Activated CD4-positive, alpha-beta memory T cell treated with anti-CD3 and anti-CD28 coated beads, Interleukin-2, amount 10 ng/mL, durations not matched to agents 7 days and 5 days (primary cell): ENCODE measurements around the gene SF3B3. TPM values are rescaled to one million over a fixed set of nuclear protein-coding genes. Genes with fewer than 3 reads are reported as not detected.

Source experiments
- CTCF ChIA-PET: fragments of 350-600 bp; sonication (Branson Sonifier 250); formaldehyde crosslinking; loops from one replicate; lab custom pipeline; 2021; ENCODE audit warnings: antibody characterized with exemption, inconsistent platforms; lab: Charles Lee
- POLR2A ChIA-PET: fragments of 350-600 bp; sonication (Branson Sonifier 250); formaldehyde crosslinking; loops from one replicate; lab custom pipeline; 2021; ENCODE audit warnings: antibody characterized with exemption; lab: Charles Lee
- DNase-seq: peaks from one replicate; pipeline ENCODE4 v3.0.0-alpha.2; 2020
- H3K27ac Mint-ChIP-seq: one replicate; pipeline ENCODE4 v1.8.0; 2021; ENCODE audit warnings: mild to moderate bottlenecking, mixed read lengths
- H3K27me3 Mint-ChIP-seq: one replicate; pipeline ENCODE4 v1.8.0; 2021; ENCODE audit warnings: mixed read lengths
- H3K36me3 Mint-ChIP-seq: one replicate; pipeline ENCODE4 v1.8.0; 2021; ENCODE audit warnings: low read depth, mixed read lengths
- H3K4me1 Mint-ChIP-seq: one replicate; pipeline ENCODE4 v1.8.0; 2021; ENCODE audit warnings: mixed read lengths
- H3K4me3 Mint-ChIP-seq: one replicate; pipeline ENCODE4 v1.8.0; 2021; ENCODE audit warnings: mild to moderate bottlenecking, mixed read lengths
- H3K9me3 Mint-ChIP-seq: one replicate; pipeline ENCODE4 v1.8.0; 2021; ENCODE audit warnings: mixed read lengths
- total RNA-seq, 2 experiments: library from RNA; stranded (reverse); gene quantifications; one replicate each; pipeline ENCODE4 v1.2.3, GENCODE V29; 2021

The SF3B3 gene
- total RNA-seq, 2 experiments from 2014 or later: 329 to 332 TPM

DNA sequence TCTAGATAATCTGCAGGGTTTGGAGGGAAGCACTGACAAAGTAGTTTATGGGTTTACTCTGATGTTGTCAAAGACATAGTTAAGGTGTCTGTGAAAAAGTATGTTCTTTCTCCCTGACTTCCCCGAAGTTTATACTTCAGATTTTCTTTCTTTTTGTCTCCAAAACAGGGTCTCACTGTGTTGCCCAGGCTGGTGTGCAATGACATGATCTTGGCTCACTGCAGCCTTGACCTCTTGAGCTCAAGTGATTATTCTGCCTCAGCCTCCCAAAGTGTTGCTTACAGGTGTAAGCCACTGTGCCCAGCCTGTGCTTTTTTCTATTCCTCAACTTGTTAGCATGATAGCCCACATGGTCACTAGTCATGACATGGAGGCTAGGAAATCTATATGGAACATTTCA is 20.9 kb downstream of the SF3B3 start:
- ChIA-PET POLR2A (no interaction called here), CTCF (no interaction called here)
- peaks cover 8% of the 10 kb centered on the region for H3K4me1 Mint-ChIP-seq

DNA sequence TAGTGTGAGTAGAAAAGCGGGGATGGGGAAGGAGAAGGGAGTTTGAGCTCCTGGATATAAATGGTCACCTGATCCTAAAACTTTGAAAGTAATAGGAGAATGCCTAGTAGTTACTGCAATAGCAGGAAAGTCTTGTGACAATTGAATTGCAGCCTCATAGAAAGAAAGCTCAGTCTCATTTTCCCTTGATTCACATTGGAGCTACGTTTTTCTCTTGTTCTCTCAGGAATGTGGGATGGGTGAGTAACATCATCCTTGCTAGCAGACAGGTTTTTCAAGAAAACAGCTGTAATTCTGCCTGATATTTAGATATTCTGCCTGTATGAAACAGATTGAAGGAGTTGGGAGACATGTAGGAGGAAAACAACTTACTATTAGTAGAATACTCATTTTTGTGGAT is 25.3 kb downstream of the SF3B3 start:
- Mint-ChIP-seq H3K4me3 (no peak overlapping the region), H3K27ac (no peak overlapping the region), H3K36me3 (peaks cover 82% of the 10 kb centered on the region), H3K27me3 (no peaks in the 10 kb centered on the region), H3K4me1 (peaks cover 12% of the 10 kb centered on the region), H3K9me3 (no peaks in the 10 kb centered on the region)
- CTCF ChIA-PET: interaction anchor here (1.4 kb wide), 1 partner anchor 18 kb away, joined by 5 read pairs; no protein-coding TSS in a partner anchor
- POLR2A ChIA-PET: interaction anchor here (0.8 to 1.5 kb wide), 3 partner anchors 9 to 292 kb away, joined by 3 read pairs; no protein-coding TSS in a partner anchor
- no peak for DNase-seq

More for the DNA sequence above, 20.9 kb downstream of the SF3B3 start:
- Mint-ChIP-seq H3K9me3 (no peaks in the 10 kb centered on the region), H3K27ac (no peak overlapping the region), H3K4me3 (no peak overlapping the region), H3K27me3 (no peaks in the 10 kb centered on the region), H3K36me3 (peaks cover 72% of the 10 kb centered on the region)
- no peak for DNase-seq

DNA sequence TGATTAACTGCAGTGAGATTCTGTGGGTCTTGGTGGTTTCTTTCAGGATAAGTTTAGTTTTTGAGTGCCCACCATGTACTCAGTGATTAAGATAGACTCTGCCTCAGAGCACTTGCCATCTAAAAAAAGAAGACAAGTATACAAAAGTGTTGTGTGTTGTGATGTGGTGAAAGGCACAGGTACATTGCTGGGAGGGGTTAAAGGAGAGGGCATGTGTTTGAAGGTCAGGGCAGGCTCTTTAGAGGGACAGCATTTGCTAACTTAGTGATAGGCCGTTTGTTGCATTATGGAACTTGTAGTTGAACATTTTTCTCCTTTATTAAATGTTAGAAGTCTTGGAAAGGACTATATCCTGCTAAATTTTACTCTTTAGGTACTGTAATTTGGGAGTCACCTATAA is 26.5 kb downstream of the SF3B3 start:
- H3K4me3 Mint-ChIP-seq: no peak overlapping the region
- no peaks in the 10 kb centered on the region for H3K27me3 Mint-ChIP-seq
- H3K27ac Mint-ChIP-seq: no peak overlapping the region
- H3K9me3 Mint-ChIP-seq: no peaks in the 10 kb centered on the region
- H3K36me3 Mint-ChIP-seq: peaks cover 83% of the 10 kb centered on the region
- no peak for DNase-seq
- POLR2A ChIA-PET: interaction anchor here (1.5 kb wide), 1 partner anchor 8 kb away, joined by 3 read pairs; no protein-coding TSS in a partner anchor
- CTCF ChIA-PET: interaction anchor here (1.8 kb wide), 1 partner anchor 41 kb away, joined by 7 read pairs; no protein-coding TSS in a partner anchor
- peaks cover 12% of the 10 kb centered on the region for H3K4me1 Mint-ChIP-seq

DNA sequence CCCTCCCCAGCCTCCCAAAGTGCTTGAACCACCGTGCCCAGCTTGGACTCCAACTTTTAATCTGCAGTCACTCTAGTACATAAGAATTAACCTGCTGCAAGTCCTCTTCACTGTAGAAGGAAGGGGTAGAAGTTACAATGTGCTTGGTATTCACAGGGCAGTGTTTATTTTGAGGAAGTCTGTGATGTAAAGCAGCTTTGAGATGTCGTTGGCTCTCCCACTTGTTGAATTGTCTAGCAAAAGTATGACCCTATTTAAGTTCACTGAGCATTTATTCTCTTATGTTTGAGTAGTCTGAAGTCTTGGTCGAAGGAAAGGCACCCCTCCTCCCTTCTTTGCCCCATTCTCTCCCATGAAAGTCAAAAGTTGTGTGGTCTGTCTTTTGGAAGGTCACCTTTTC is 28.2 kb downstream of the SF3B3 start:
- peaks cover 12% of the 10 kb centered on the region for H3K4me1 Mint-ChIP-seq

DNA sequence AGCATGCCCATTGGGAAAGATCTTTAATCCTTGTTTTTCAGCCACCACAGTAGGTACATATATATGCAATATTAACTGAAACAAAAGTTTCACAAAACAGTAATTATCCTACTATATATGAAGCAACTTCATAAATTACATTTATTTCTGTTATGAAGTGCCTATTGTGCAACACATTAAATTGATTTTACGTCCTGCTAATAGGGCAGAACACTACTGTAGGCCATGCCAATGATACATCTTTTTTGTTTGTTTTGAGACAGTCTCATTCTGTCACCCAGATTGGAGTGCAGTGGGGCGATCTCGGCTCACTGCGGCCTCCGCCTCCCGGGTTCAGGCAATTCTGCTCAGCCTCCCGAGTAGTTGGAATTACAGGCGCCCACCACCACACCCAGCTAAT is 29.1 kb downstream of the SF3B3 start:
- no peak for DNase-seq
- peaks cover 12% of the 10 kb centered on the region for H3K4me1 Mint-ChIP-seq
- peaks cover 86% of the 10 kb centered on the region for H3K36me3 Mint-ChIP-seq
- no peaks in the 10 kb centered on the region for H3K27me3 Mint-ChIP-seq
- ChIA-PET POLR2A (interaction anchor here (1.0 to 2.2 kb wide), 3 partner anchors 12 to 20 kb away, joined by 3 to 6 read pairs (median 5); no protein-coding TSS in a partner anchor), CTCF (no interaction called here)
- no peak overlapping the region for H3K4me3 Mint-ChIP-seq
- no peak overlapping the region for H3K27ac Mint-ChIP-seq
- H3K9me3 Mint-ChIP-seq: no peaks in the 10 kb centered on the region

More for the DNA sequence above, 28.2 kb downstream of the SF3B3 start:
- CTCF ChIA-PET: interaction anchor here (0.9 to 1.8 kb wide), 2 partner anchors 20 to 43 kb away, joined by 3 to 7 read pairs; no protein-coding TSS in a partner anchor
- POLR2A ChIA-PET: interaction anchor here (0.8 to 2.2 kb wide), 5 partner anchors 10 to 21 kb away, joined by 3 to 6 read pairs (median 3); no protein-coding TSS in a partner anchor
- Mint-ChIP-seq H3K27me3 (no peaks in the 10 kb centered on the region), H3K9me3 (no peaks in the 10 kb centered on the region), H3K27ac (no peak overlapping the region), H3K36me3 (peaks cover 85% of the 10 kb centered on the region), H3K4me3 (no peak overlapping the region)
- DNase-seq: no peak

DNA sequence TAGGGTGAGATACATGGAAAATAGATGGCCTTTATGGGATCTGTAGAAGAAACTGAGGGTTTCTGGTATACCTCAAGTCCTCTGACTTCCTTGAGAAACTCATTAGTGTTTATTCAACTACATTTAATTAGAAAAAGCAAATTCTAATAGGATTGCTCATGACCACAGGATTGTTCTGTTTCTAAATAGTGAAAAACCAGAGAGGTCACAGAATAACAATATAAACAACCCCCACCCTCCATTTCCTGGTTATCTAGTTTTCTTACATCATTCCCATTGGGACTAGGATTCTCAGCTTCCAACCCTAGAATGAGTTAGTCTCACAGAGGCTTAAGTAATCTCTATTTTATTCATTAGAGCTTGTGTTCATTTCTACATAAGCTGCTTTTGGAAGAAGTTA is 30.0 kb downstream of the SF3B3 start:
- peaks cover 84% of the 10 kb centered on the region for H3K36me3 Mint-ChIP-seq
- peaks cover 7% of the 10 kb centered on the region for H3K4me1 Mint-ChIP-seq
- no peak for DNase-seq
- no peak overlapping the region for H3K4me3 Mint-ChIP-seq
- H3K27me3 Mint-ChIP-seq: no peaks in the 10 kb centered on the region
- ChIA-PET POLR2A (interaction anchor here (1.1 to 2.2 kb wide), 4 partner anchors 9 to 247 kb away, joined by 3 to 6 read pairs (median 4); no protein-coding TSS in a partner anchor), CTCF (no interaction called here)
- no peak overlapping the region for H3K27ac Mint-ChIP-seq
- no peaks in the 10 kb centered on the region for H3K9me3 Mint-ChIP-seq

DNA sequence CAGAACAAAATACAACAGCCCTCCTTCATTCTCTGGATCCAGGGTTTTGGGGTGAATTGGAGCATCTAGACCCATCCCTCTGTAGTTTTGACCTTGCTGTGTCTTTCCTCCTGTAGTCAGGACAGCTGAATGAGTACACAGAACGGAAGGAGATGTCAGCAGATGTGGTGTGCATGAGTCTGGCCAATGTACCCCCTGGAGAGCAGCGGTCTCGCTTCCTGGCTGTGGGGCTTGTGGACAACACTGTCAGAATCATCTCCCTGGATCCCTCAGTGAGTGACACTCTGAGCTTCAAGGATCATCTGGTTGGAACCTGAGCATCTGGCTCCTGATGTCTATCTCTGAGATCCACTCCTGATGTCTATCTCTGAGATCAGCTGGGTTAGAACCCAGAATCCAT is 32.4 kb downstream of the SF3B3 start:
- Mint-ChIP-seq H3K27ac (no peak overlapping the region), H3K4me3 (no peak overlapping the region), H3K9me3 (no peaks in the 10 kb centered on the region), H3K36me3 (peaks cover 83% of the 10 kb centered on the region), H3K27me3 (no peaks in the 10 kb centered on the region), H3K4me1 (peaks cover 2% of the 10 kb centered on the region)
- no peak for DNase-seq
- CTCF ChIA-PET: no interaction called here
- POLR2A ChIA-PET: interaction anchor here (2.0 kb wide), 1 partner anchor 10 kb away, joined by 6 read pairs; no protein-coding TSS in a partner anchor

DNA sequence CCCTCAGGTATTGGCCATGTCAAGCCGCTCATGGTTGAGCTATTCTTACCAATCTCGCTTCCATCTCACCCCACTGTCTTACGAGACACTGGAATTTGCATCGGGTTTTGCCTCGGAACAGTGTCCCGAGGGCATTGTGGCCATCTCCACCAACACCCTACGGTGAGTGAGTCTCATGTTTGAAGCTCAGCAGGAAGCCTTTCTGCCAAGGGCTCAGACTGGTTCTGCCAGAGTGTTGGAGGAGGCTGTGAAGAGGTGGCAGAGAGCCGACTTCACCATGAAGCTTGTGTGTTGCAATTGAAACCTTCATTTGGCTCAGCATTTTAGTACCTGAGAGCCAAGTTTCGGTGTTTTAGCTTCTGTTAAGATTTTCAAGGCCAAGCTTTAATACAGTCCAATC is 38.0 kb downstream of the SF3B3 start:
- Mint-ChIP-seq H3K27me3 (no peaks in the 10 kb centered on the region), H3K27ac (no peak overlapping the region), H3K36me3 (peaks cover 82% of the 10 kb centered on the region), H3K4me1 (peaks cover 10% of the 10 kb centered on the region), H3K4me3 (no peak overlapping the region), H3K9me3 (no peaks in the 10 kb centered on the region)
- ChIA-PET CTCF (interaction anchor here (1.5 kb wide), 1 partner anchor 53 kb away, joined by 5 read pairs; no protein-coding TSS in a partner anchor), POLR2A (interaction anchor here (0.8 to 1.0 kb wide), 2 partner anchors 8 to 10 kb away, joined by 3 read pairs; no protein-coding TSS in a partner anchor)
- DNase-seq: no peak

DNA sequence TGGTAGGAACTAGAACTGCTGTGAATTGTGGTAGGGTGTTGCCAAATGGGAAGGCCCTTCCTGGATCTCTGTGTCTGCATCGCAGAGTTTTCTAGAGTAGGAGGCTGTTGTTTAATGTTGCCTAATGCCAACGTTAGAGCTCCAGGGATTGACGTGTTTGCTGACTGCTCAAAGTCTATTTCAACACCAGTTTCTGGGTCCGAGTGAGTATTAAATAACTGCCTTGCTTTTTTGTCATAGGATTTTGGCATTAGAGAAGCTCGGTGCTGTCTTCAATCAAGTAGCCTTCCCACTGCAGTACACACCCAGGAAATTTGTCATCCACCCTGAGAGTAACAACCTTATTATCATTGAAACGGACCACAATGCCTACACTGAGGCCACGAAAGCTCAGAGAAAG is 40.0 kb downstream of the SF3B3 start:
- peaks cover 11% of the 10 kb centered on the region for H3K4me1 Mint-ChIP-seq
- peak overlapping the region; percentile 55 for H3K27ac Mint-ChIP-seq
- no peaks in the 10 kb centered on the region for H3K27me3 Mint-ChIP-seq
- H3K9me3 Mint-ChIP-seq: no peaks in the 10 kb centered on the region
- ChIA-PET CTCF (no interaction called here), POLR2A (interaction anchor here (0.9 to 3.3 kb wide), 3 partner anchors 10 to 217 kb away, joined by 3 to 8 read pairs (median 7); no protein-coding TSS in a partner anchor)
- H3K36me3 Mint-ChIP-seq: peaks cover 84% of the 10 kb centered on the region
- no peak for DNase-seq
- H3K4me3 Mint-ChIP-seq: no peak overlapping the region

DNA sequence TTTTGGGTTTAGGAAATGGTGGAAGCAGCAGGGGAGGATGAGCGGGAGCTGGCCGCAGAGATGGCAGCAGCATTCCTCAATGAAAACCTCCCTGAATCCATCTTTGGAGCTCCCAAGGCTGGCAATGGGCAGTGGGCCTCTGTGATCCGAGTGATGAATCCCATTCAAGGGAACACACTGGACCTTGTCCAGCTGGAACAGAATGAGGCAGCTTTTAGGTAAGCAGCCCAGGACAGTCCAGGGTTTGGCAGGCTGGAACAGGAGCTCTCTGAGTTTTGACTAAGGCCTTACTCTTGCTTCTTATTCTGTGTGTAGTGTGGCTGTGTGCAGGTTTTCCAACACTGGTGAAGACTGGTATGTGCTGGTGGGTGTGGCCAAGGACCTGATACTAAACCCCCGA is 41.4 kb downstream of the SF3B3 start:
- CTCF ChIA-PET: no interaction called here
- no peaks in the 10 kb centered on the region for H3K9me3 Mint-ChIP-seq
- peaks cover 87% of the 10 kb centered on the region for H3K36me3 Mint-ChIP-seq
- POLR2A ChIA-PET: interaction anchor here (3.3 kb wide), 1 partner anchor 40 kb away, joined by 8 read pairs; no protein-coding TSS in a partner anchor
- no peaks in the 10 kb centered on the region for H3K27me3 Mint-ChIP-seq
- no peak overlapping the region for H3K27ac Mint-ChIP-seq
- no peak overlapping the region for H3K4me3 Mint-ChIP-seq
- peaks cover 11% of the 10 kb centered on the region for H3K4me1 Mint-ChIP-seq
- DNase-seq: no peak

DNA sequence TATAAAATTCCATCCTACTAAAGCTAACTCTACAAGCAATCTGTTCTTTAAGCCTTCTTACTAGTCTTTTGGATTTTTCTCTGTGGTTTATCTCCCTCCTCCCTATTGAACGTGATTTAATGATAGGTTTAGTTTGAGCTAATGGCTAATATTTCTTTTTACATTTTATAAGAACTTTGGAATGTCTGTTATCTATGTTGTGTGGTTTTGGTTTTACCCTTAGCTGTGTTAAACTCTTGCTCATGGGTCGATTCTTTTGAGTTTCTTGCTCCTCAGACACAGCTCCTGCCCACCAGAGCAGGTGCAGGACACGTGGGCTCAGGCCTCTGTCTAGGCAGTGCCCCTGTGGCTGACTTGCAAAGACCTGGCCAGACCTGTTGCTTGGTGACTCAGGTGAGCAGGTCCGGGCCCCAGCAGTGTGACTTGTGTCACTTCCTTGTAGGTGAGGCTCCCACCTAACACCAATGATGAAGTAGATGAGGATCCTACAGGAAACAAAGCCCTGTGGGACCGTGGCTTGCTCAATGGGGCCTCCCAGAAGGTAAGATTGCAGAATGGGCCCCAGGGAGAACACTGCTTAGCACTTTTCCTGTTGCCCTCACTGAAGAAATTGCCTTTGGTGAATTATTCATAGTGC is 45.1 kb downstream of the SF3B3 start:
- Mint-ChIP-seq H3K36me3 (peaks cover 91% of the 10 kb centered on the region), H3K9me3 (no peaks in the 10 kb centered on the region), H3K4me3 (no peak overlapping the region), H3K27me3 (no peaks in the 10 kb centered on the region), H3K4me1 (peaks cover 27% of the 10 kb centered on the region), H3K27ac (no peak overlapping the region)
- POLR2A ChIA-PET: interaction anchor here (1.1 to 2.0 kb wide), 2 partner anchors 10 to 18 kb away, joined by 3 to 8 read pairs; no protein-coding TSS in a partner anchor
- no peak for DNase-seq
- CTCF ChIA-PET: no interaction called here

DNA sequence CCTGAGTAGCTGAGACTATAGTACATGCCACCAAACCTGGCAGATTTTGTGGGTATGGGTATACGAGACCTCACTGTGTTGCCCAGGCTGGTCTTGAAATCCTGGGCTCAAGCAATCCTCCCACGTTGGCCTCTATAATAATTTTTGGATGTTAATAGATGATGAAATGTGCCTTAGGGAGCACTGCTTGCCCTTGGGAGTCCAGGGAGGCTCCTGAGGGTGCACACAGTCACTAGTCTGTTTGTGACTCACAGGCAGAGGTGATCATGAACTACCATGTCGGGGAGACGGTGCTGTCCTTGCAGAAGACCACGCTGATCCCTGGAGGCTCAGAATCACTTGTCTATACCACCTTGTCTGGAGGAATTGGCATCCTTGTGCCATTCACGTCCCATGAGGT is 46.1 kb downstream of the SF3B3 start:
- Mint-ChIP-seq H3K4me1 (peaks cover 22% of the 10 kb centered on the region), H3K4me3 (no peak overlapping the region), H3K9me3 (no peaks in the 10 kb centered on the region), H3K27me3 (no peaks in the 10 kb centered on the region), H3K36me3 (peaks cover 86% of the 10 kb centered on the region), H3K27ac (no peak overlapping the region)
- DNase-seq: no peak
- ChIA-PET POLR2A (no interaction called here), CTCF (no interaction called here)

DNA sequence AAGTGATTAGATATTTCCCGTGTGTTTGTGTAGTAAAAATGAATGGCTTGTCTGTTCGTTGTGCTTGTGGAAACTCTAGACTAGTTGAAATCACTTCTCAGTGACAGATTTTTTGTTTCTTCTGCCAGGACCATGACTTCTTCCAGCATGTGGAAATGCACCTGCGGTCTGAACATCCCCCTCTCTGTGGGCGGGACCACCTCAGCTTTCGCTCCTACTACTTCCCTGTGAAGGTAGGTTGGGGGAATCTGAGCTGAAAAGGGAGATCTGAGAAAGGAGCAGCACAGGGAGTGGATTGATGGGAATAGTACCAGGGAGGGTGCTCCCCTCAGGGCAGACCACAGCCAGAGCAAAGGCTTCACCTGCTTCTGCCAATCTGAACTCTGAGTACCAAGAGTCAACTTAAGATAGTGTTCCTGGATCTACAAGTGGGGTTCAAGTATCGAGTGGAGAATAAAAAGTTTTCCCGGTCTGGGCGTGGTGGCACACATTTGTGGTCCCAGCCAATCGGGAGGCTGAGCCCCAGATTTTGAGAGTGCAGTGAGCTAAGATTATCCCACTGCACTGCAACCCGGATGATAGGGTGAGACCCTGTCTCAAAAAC is 47.5 kb downstream of the SF3B3 start:
- no peak overlapping the region for H3K4me3 Mint-ChIP-seq
- no peaks in the 10 kb centered on the region for H3K27me3 Mint-ChIP-seq
- CTCF ChIA-PET: no interaction called here
- DNase-seq: peak; percentile 14
- POLR2A ChIA-PET: no interaction called here
- peaks cover 78% of the 10 kb centered on the region for H3K36me3 Mint-ChIP-seq
- peaks cover 24% of the 10 kb centered on the region for H3K4me1 Mint-ChIP-seq
- no peaks in the 10 kb centered on the region for H3K9me3 Mint-ChIP-seq
- no peak overlapping the region for H3K27ac Mint-ChIP-seq
